Left ventricle myocardium inferior (tissue), 1 donor: ENCODE results near the gene ZSWIM3. TPM values are rescaled to one million over a fixed set of nuclear protein-coding genes. Genes with fewer than 3 reads are reported as not detected.

Experiments
- DNase-seq: peaks from one replicate; pipeline ENCODE4 v3.0.0-alpha.2; 2020
- H3K27ac ChIP-seq: fragments of 200-600 bp; replicated peaks from 2 replicates; pipeline ENCODE4 v1.8.0; 2021
- H3K27me3 ChIP-seq: fragments of 200-600 bp; 2 replicates; pipeline ENCODE4 v1.8.0; 2021; ENCODE audit warnings: low read depth
- H3K36me3 ChIP-seq: fragments of 200-600 bp; 2 replicates; pipeline ENCODE4 v1.8.0; 2021
- H3K4me1 ChIP-seq: fragments of 200-600 bp; 2 replicates; pipeline ENCODE4 v1.8.0; 2021
- H3K4me3 ChIP-seq: fragments of 200-600 bp; 2 replicates; pipeline ENCODE4 v1.8.0; 2021; ENCODE audit warnings: mild to moderate bottlenecking, moderate library complexity
- H3K9me3 ChIP-seq: fragments of 200-600 bp; replicated peaks from 2 replicates; pipeline ENCODE4 v1.8.0; 2021
- CTCF ChIP-seq: fragments of 200-600 bp; IDR thresholded peaks from 2 replicates; pipeline ENCODE4 v1.8.0; 2021; ENCODE audit warnings: antibody characterized with exemption, mild to moderate bottlenecking, borderline replicate concordance
- intact Hi-C: fragments of 100-400 bp; cut with micrococcal nuclease; formaldehyde crosslinking; loops from one replicate; pipeline ENCODE4 v1.11.0; 2022
- total RNA-seq: library from RNA; stranded (reverse); fragmentation: NEBNext Ultra II Directional; extraction: Animal tissue kit (Norgen Biotek cat#: 25700); gene quantifications from one replicate; pipeline ENCODE4 v1.2.1, GENCODE V29; 2021
- donor health status: DM: no; HTN: yes; CAD: no; lungs with severe emphysema.

ZSWIM3 gene
- total RNA-seq, 1 donor from 2014 or later = 2.0 TPM

DNA sequence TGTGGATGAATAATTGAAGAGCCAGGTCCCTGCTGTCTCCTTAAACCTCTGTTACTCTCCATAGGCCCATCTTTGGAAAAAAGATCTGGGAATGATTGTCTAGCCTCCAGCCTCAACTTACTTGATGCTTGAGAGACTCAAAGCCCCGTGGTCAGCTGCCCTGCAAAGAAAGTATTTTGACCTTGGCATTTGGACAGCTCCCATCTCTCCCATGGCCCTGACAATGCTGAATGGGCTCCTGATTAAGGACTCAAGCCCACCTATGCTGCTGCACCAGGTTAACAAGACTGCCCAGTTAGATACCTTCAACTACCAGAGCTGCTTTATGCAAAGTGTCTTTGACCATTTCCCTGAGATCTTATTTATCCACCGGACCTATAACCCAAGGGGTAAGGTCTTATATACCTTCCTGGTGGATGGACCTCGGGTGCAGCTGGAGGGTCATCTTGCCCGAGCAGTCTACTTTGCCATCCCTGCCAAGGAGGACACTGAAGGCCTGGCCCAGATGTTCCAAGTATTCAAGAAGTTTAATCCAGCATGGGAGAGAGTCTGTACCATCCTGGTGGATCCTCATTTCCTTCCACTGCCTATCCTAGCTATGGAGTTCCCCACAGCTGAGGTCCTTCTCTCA is 25.2 kb downstream of the ZSWIM3 start:
- intact Hi-C loops = no loop called here
- Histone ChIP-seq H3K9me3 (no peaks in the 10 kb centered on the region), H3K36me3 (peaks cover 42% of the 10 kb centered on the region), H3K4me3 (no peak overlapping the region), H3K4me1 (peaks cover 48% of the 10 kb centered on the region), H3K27me3 (no peaks in the 10 kb centered on the region), H3K27ac (no peak overlapping the region)
- DNase-seq = no peak
- no peak for TF ChIP-seq CTCF

- Histone ChIP-seq H3K27ac (no peak overlapping the region), H3K27me3 (no peaks in the 10 kb centered on the region), H3K4me3 (no peak overlapping the region), H3K4me1 (peaks cover 49% of the 10 kb centered on the region), H3K36me3 (peaks cover 38% of the 10 kb centered on the region), H3K9me3 (no peaks in the 10 kb centered on the region)
- TF ChIP-seq CTCF = no peak
- DNase-seq = no peak
- intact Hi-C loops = no loop called here
These were observed 25.7 kb downstream of the ZSWIM3 start for GRCh38 chr20:45883100-45883469.

DNA sequence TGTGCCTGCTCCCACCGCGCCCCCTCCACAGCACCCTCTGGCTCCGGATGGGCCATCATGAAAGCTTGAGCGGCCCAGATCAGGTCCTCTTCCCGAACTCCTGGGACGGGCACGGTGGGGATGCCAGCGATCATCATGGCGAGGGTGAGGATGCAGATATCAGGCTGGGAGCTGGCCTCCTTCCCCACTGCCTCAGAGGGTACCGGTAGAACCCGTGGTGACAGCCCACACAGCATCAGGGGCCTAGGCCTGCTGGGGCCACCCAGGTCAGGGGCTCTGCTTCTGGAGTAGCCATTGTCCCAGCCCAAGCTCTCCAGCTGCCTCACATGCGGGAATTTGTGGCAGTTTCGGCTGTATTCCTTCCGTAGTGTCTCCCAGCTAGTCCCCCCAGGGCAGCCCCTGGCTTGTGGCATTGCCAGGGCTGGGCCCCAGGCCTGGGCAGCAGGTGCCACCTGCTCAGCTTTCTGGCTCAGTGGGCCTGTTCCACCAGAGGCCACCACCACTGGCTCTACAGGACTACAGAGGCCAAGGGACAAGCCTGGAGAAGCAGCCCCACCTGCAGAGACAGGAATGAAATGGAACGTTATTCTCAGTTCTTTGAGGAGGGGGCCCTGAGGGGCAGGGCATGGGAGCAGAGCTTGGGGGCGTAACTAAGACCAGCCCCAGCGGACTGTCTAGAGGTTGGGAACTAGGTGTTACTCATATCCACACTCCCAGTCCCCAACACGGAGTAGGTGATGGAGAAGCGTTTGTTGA is 29.4 kb downstream of the ZSWIM3 start:
- no peak for DNase-seq
- Histone ChIP-seq H3K36me3 (peaks cover 38% of the 10 kb centered on the region), H3K27me3 (no peaks in the 10 kb centered on the region), H3K9me3 (no peaks in the 10 kb centered on the region), H3K27ac (no peak overlapping the region), H3K4me3 (no peak overlapping the region), H3K4me1 (peaks cover 57% of the 10 kb centered on the region)
- intact Hi-C loops = no loop called here
- TF ChIP-seq CTCF = no peak

DNA sequence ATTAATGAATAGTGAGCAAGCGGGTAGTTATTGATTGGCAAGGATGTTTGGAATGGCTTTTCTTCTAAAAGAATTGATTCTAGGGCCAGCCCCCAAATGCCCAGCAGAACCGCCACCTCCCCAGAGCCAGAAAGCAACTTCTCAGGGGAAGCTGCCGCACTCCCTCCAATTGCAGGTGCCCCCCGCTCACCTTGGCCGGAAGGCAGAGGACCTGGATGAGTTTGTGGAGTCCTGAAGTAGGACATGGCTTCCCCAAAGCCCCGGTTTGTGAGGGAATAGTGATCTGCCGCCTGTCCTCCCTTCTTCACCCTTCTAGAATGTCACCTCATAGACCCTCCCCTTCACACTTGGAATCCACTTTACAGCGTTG is 29.9 kb downstream of the ZSWIM3 start, which contains the start of gene SPATA25:
Gene SPATA25, minus strand, starts transcription at position 277 of the 370 bp plus-strand sequence. Its CDS starts 32 bp downstream, at position 245.
- intact Hi-C loops = no loop called here
- Histone ChIP-seq H3K4me1 (peaks cover 57% of the 10 kb centered on the region), H3K9me3 (no peaks in the 10 kb centered on the region), H3K27me3 (no peaks in the 10 kb centered on the region), H3K27ac (no peak within 1 kb of the TSS), H3K4me3 (no peak within 1 kb of the TSS), H3K36me3 (peaks cover 39% of the 10 kb centered on the region)
- no peak for DNase-seq
- TF ChIP-seq CTCF = no peak

DNA sequence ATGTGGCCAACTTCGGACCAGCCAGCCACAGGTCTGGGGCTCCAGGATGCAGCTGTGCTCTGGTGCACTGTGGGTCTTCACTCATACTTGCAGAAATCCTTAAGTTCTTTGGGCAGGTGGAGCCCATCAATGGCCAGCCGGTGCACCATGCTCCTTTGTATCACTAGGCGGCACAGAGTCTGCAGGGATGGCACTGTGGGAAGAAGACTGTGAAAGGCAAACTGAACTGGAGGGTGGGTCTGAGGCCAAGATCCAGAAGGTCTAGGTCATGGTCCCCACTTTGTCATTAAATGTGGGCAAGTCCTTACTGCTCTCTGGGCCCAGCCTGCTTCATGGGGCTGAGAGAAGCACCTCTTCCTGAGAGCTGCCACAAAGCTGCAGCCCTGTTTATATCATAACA is 31.3 kb downstream of the ZSWIM3 start:
- Histone ChIP-seq H3K4me3 (no peak overlapping the region), H3K27me3 (no peaks in the 10 kb centered on the region), H3K4me1 (peaks cover 59% of the 10 kb centered on the region), H3K36me3 (peaks cover 40% of the 10 kb centered on the region), H3K27ac (no peak overlapping the region), H3K9me3 (no peaks in the 10 kb centered on the region)
- intact Hi-C loops = no loop called here
- TF ChIP-seq CTCF = no peak
- DNase-seq = no peak
